ENCODE data around the gene SCTR. TPM values are rescaled to one million over a fixed set of nuclear protein-coding genes. Genes with fewer than 3 reads are reported as not detected.

Gene SCTR
- total RNA-seq, 1 experiment from 2014 or later, result not detected

DNA sequence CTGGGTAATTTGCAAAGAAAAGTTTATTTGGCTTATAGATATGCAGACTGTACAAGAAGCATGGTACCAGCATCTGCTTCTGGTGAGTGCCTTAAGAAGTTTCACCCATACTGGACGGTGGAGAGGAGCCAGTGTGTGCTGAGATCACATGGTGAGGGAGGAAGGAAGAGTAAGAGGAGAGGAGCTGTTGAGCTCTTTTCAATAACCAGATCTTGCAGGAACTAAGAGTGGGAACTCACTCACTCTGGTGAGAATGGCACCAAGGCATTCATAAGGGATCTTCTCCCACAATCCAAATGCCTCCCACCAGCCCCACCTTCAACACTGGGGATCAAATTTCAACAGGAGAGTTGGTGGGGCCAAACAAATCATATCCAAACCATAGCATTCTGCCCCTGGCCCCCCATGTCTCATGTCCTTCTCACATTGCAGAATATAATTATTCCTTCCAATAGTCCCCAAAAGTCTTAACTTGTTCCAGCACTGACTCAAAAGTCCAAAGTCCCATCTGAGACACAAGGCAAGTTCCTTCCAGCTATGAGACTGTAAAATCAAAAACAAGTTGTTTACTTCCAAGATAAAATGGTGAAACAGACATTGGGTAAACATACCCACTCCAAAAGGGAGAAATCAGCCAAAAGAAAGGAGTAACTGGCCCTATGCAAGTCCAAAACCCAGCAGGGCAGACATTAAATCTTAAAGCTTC, 104.3 kb downstream of the SCTR start:
- ChIA-PET CTCF (interaction anchor here (0.6 to 1.5 kb wide), 4 partner anchors 10 to 1255 kb away, joined by 3 to 5 read pairs (median 4); no protein-coding TSS in a partner anchor), POLR2A (interaction anchor here (0.6 to 1.5 kb wide), 4 partner anchors 10 to 580 kb away, joined by 3 to 5 read pairs (median 4); partner anchors contain the start of gene TMEM37)
- Mint-ChIP-seq H3K27me3 (ENCODE audit: insufficient read depth, unreplicated experiment) (no peaks in the 10 kb centered on the region), H3K27ac (ENCODE audit: low read depth, unreplicated experiment) (no peak overlapping the region), H3K4me1 (ENCODE audit: insufficient read depth, unreplicated experiment) (no peaks in the 10 kb centered on the region), H3K36me3 (ENCODE audit: insufficient read depth, unreplicated experiment) (no peaks in the 10 kb centered on the region), H3K4me3 (ENCODE audit: unreplicated experiment) (no peak overlapping the region), H3K9me3 (ENCODE audit: unreplicated experiment) (no peaks in the 10 kb centered on the region)
- no peak for DNase-seq (ENCODE audit: unreplicated experiment)
- intact Hi-C loops (cut with micrococcal nuclease), result no loop called here
- TF ChIP-seq, protein P1, sequence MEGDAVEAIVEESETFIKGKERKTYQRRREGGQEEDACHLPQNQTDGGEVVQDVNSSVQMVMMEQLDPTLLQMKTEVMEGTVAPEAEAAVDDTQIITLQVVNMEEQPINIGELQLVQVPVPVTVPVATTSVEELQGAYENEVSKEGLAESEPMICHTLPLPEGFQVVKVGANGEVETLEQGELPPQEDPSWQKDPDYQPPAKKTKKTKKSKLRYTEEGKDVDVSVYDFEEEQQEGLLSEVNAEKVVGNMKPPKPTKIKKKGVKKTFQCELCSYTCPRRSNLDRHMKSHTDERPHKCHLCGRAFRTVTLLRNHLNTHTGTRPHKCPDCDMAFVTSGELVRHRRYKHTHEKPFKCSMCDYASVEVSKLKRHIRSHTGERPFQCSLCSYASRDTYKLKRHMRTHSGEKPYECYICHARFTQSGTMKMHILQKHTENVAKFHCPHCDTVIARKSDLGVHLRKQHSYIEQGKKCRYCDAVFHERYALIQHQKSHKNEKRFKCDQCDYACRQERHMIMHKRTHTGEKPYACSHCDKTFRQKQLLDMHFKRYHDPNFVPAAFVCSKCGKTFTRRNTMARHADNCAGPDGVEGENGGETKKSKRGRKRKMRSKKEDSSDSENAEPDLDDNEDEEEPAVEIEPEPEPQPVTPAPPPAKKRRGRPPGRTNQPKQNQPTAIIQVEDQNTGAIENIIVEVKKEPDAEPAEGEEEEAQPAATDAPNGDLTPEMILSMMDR (IDR thresholded peaks at IDR 0.05; ENCODE audit: unreplicated experiment), result no peak
- no TSS peak for BruUV-seq (replicated peaks)

DNA sequence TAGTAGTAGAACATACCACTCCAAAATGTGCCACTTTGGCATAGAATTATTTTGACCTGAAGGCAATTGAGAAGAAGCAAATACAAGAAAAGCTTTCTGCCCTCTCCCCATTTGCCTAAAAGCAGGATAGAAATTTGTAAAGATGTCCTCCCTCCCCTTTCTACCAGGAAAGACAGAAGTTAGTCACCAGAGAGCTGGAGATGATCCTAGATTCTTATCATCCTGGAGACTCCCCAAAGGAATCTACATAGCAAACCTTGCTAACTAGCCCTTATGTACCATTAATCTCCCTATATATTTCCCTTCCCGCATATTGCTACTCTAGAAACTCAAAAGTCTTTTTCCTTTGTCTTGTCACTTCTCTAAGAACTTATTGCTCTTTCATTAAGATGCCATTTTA, 105.2 kb downstream of the SCTR start:
- TF ChIP-seq, protein P1 (IDR thresholded peaks at IDR 0.05; ENCODE audit: unreplicated experiment), result no peak
- CTCF ChIA-PET, result interaction anchor here (0.8 to 0.9 kb wide), 2 partner anchors 53 to 63 kb away, joined by 3 to 4 read pairs; no protein-coding TSS in a partner anchor

DNA sequence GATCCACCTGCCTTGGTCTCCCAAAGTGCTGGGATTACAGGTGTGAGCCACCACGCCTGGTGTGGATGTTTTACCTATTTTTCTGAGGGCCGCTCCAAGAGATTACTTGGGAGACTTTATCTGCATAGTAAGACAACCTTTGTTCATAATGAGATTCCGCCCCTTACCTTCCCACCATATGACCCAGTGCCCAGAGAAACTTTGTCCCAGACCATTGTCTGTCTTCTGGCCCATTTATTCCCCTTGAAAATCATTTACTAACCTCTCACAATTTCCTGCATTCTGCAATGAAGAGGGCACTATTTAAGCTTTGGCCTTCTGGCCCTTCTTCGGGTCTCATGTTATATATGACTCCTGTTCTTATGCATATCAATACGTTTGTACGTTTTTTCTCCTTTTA, 106.4 kb downstream of the SCTR start:
- intact Hi-C loops (cut with micrococcal nuclease), result no loop called here
- POLR2A ChIA-PET, result no interaction called here
- CTCF ChIA-PET, result interaction anchor here (2.2 kb wide), 1 partner anchor 9 kb away, joined by 9 read pairs; no protein-coding TSS in a partner anchor
- TF ChIP-seq, protein P1 (IDR thresholded peaks at IDR 0.05; ENCODE audit: unreplicated experiment), result no peak
- Mint-ChIP-seq H3K27ac (ENCODE audit: low read depth, unreplicated experiment) (no peak overlapping the region), H3K9me3 (ENCODE audit: unreplicated experiment) (no peaks in the 10 kb centered on the region), H3K36me3 (ENCODE audit: insufficient read depth, unreplicated experiment) (no peaks in the 10 kb centered on the region), H3K4me1 (ENCODE audit: insufficient read depth, unreplicated experiment) (no peaks in the 10 kb centered on the region), H3K27me3 (ENCODE audit: insufficient read depth, unreplicated experiment) (no peaks in the 10 kb centered on the region), H3K4me3 (ENCODE audit: unreplicated experiment) (no peak overlapping the region)
- no peak for DNase-seq (ENCODE audit: unreplicated experiment)
- BruUV-seq (replicated peaks), result no TSS peak

More for the DNA sequence above, 105.2 kb downstream of the SCTR start:
- no TSS peak for BruUV-seq (replicated peaks)
- intact Hi-C loops (cut with micrococcal nuclease), result no loop called here
- Mint-ChIP-seq H3K9me3 (ENCODE audit: unreplicated experiment) (no peaks in the 10 kb centered on the region), H3K4me1 (ENCODE audit: insufficient read depth, unreplicated experiment) (no peaks in the 10 kb centered on the region), H3K4me3 (ENCODE audit: unreplicated experiment) (no peak overlapping the region), H3K36me3 (ENCODE audit: insufficient read depth, unreplicated experiment) (no peaks in the 10 kb centered on the region), H3K27ac (ENCODE audit: low read depth, unreplicated experiment) (no peak overlapping the region), H3K27me3 (ENCODE audit: insufficient read depth, unreplicated experiment) (no peaks in the 10 kb centered on the region)
- POLR2A ChIA-PET, result interaction anchor here (0.7 to 1.5 kb wide), 3 partner anchors 9 to 16 kb away, joined by 3 to 5 read pairs (median 3); partner anchors contain the start of gene TMEM37
- DNase-seq (ENCODE audit: unreplicated experiment), result no peak

DNA sequence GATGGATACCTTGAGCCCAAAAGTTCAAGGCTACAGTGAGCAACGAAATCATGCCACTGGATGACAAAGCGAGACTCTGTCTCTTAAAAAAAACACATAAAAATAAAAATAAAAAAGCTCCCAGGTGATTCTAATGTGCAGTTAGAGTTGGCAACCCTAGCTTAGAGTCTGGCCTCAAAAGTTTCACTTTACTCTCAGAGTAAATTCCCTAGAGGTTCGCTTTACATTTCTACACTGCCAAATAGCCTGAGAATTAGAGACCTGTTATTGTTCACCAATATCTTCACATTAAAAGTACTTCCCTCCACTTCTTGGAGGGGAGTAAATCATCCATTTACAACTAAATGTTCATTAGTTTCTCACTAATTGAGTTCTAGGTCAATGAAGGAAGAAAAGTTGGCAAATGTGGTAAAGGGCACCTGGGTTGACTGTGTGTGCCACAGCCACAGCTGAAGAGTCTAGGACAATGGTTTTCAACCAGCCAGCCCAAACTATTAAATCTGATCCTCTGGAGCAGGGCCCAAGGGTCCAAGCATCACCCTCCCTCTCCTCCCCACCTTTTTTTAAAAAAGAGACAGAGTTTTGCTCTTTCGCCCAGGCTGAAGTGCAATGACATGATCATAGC, 107.9 kb downstream of the SCTR start:
- TF ChIP-seq, protein P1 (IDR thresholded peaks at IDR 0.05; ENCODE audit: unreplicated experiment), result no peak
- DNase-seq (ENCODE audit: unreplicated experiment), result no peak
- no TSS peak for BruUV-seq (replicated peaks)
- H3K36me3 Mint-ChIP-seq (ENCODE audit: insufficient read depth, unreplicated experiment), result no peaks in the 10 kb centered on the region
- H3K27me3 Mint-ChIP-seq (ENCODE audit: insufficient read depth, unreplicated experiment), result no peaks in the 10 kb centered on the region
- H3K9me3 Mint-ChIP-seq (ENCODE audit: unreplicated experiment), result no peaks in the 10 kb centered on the region
- no peak overlapping the region for H3K4me3 Mint-ChIP-seq (ENCODE audit: unreplicated experiment)
- H3K27ac Mint-ChIP-seq (ENCODE audit: low read depth, unreplicated experiment), result no peak overlapping the region
- no peaks in the 10 kb centered on the region for H3K4me1 Mint-ChIP-seq (ENCODE audit: insufficient read depth, unreplicated experiment)
- CTCF ChIA-PET, result interaction anchor here (0.6 to 4.1 kb wide), 6 partner anchors 8 to 244 kb away, joined by 3 to 41 read pairs (median 6); no protein-coding TSS in a partner anchor
- intact Hi-C loops (cut with micrococcal nuclease), result no loop called here
- POLR2A ChIA-PET, result interaction anchor here (0.6 kb wide), 1 partner anchor 41 kb away, joined by 3 read pairs; no protein-coding TSS in a partner anchor
